HepG2 (cell line): ENCODE data around the gene EDC3. TPM values are rescaled to one million over a fixed set of nuclear protein-coding genes. Genes with fewer than 3 reads are reported as not detected.

Experiments used
- CAMTA2 ChIP-seq: sonication (generic); formaldehyde crosslinking; IDR thresholded peaks from 2 replicates; pipeline ENCODE4 v1.4.0; 2020; ENCODE audit warnings: mild to moderate bottlenecking, missing genetic modification reagents, borderline replicate concordance
- CREM ChIP-seq, 2 experiments: sonication (generic) in 1 of 2; formaldehyde crosslinking in 1 of 2; IDR thresholded peaks; 2 replicates each; pipeline versions ENCODE4 v1.4.0 to v1.6.1; 2016 to 2020; ENCODE audit warnings: antibody characterized with exemption in 1 of 2, mild to moderate bottlenecking in 1 of 2, missing genetic modification reagents in 1 of 2
- HCFC1 ChIP-seq: fragments of 150-350 bp; IDR thresholded peaks from 2 replicates; pipeline ENCODE4 v1.6.1; 2014; ENCODE audit warnings: low read depth, low read length
- MIER3 ChIP-seq: IDR thresholded peaks from 2 replicates; pipeline ENCODE4 v1.6.1; 2016; ENCODE audit warnings: missing compliant biosample characterization, borderline replicate concordance
- MXD4 ChIP-seq: IDR thresholded peaks from 2 replicates; pipeline ENCODE4 v1.6.1; 2016; ENCODE audit warnings: mild to moderate bottlenecking, missing biosample characterization, missing genetic modification reagents
- NRL ChIP-seq: sonication (generic); formaldehyde crosslinking; IDR thresholded peaks from 2 replicates; pipeline ENCODE4 v1.5.0; 2020; ENCODE audit warnings: missing genetic modification reagents, mild to moderate bottlenecking, moderate library complexity, borderline replicate concordance
- PRMT3 ChIP-seq: sonication (generic); formaldehyde crosslinking; IDR thresholded peaks from 2 replicates; pipeline ENCODE4 v1.8.1; 2022; ENCODE audit warnings: low read depth, mild to moderate bottlenecking, moderate library complexity, missing genetic modification reagents, borderline replicate concordance
- XBP1 ChIP-seq: sonication (generic); formaldehyde crosslinking; IDR thresholded peaks from 2 replicates; pipeline ENCODE4 v1.5.0; 2020; ENCODE audit warnings: missing genetic modification reagents
- polyA plus RNA-seq, 8 experiments: library from polyadenylated mRNA; depleted of rRNA in 3 of 8; stranded (reverse) in 7 of 8; unstranded in 1 of 8; fragments of >200 nt; fragmentation: Illumina TruSeq in 4 of 8; extraction: Trizol in 4 of 8; gene quantifications; 2 replicates each; pipeline versions ENCODE4 v1.2.1 to v1.2.3, GENCODE V29; 2011 to 2016; ENCODE audit warnings: low read depth in 4 of 8, missing spikeins in 1 of 8, mixed read lengths in 1 of 8; ENCODE audit not compliant: insufficient read depth in 1 of 8
- total RNA-seq, 5 experiments: library from RNA; depleted of rRNA; stranded (reverse); fragments of >200 nt; fragmentation: Illumina TruSeq; extraction: Trizol; gene quantifications; 2 replicates each; pipeline ENCODE4 v1.2.3, GENCODE V29; 2016; ENCODE audit warnings: low read depth in 1 of 5
- TF ChIP-seq, protein P1 (sequence below): sonication (generic); formaldehyde crosslinking; IDR thresholded peaks from 2 replicates; pipeline ENCODE4 v1.4.0; 2020; ENCODE audit warnings: mild to moderate bottlenecking, missing genetic modification reagents
- TF ChIP-seq, protein P2 (sequence below): sonication (generic); formaldehyde crosslinking; IDR thresholded peaks from 2 replicates; pipeline ENCODE4 v1.9.0; 2022; ENCODE audit warnings: missing genetic modification reagents, mild to moderate bottlenecking, borderline replicate concordance

The EDC3 gene
- total and polyA plus RNA-seq, 2 of the 13 experiments (the other 11 are each of a cell fraction or from before 2014, with no cell fraction given) = 17.4 to 32.0 TPM

DNA sequence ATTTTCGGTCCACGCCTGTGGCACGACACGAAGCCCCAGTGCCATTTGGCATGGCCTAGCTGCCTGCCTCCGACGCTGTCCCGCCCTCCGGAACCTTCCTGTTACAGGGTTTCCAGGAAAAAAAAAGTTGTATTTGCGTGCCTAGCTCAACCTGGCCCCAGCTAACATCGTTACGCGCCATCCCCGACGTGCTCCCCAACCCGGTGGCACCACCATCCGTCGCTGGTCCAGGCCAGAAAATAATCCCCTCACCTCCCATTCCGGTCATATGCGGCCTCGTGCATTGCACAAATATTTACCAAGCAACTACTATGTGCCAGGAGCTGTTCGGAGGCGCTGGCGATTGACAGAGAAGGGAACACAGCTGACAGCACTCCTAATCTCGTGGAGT, 30.9 kb upstream of the EDC3 start (continued):
- TF ChIP-seq, protein P1, sequence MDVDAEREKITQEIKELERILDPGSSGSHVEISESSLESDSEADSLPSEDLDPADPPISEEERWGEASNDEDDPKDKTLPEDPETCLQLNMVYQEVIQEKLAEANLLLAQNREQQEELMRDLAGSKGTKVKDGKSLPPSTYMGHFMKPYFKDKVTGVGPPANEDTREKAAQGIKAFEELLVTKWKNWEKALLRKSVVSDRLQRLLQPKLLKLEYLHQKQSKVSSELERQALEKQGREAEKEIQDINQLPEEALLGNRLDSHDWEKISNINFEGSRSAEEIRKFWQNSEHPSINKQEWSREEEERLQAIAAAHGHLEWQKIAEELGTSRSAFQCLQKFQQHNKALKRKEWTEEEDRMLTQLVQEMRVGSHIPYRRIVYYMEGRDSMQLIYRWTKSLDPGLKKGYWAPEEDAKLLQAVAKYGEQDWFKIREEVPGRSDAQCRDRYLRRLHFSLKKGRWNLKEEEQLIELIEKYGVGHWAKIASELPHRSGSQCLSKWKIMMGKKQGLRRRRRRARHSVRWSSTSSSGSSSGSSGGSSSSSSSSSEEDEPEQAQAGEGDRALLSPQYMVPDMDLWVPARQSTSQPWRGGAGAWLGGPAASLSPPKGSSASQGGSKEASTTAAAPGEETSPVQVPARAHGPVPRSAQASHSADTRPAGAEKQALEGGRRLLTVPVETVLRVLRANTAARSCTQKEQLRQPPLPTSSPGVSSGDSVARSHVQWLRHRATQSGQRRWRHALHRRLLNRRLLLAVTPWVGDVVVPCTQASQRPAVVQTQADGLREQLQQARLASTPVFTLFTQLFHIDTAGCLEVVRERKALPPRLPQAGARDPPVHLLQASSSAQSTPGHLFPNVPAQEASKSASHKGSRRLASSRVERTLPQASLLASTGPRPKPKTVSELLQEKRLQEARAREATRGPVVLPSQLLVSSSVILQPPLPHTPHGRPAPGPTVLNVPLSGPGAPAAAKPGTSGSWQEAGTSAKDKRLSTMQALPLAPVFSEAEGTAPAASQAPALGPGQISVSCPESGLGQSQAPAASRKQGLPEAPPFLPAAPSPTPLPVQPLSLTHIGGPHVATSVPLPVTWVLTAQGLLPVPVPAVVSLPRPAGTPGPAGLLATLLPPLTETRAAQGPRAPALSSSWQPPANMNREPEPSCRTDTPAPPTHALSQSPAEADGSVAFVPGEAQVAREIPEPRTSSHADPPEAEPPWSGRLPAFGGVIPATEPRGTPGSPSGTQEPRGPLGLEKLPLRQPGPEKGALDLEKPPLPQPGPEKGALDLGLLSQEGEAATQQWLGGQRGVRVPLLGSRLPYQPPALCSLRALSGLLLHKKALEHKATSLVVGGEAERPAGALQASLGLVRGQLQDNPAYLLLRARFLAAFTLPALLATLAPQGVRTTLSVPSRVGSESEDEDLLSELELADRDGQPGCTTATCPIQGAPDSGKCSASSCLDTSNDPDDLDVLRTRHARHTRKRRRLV (CRISPR knock-in tag) = no peak
- TF ChIP-seq HCFC1 (no peak), PRMT3 (no peak), CREM (IDR thresholded peaks at IDR 0.05) (no peak), CREM (CRISPR knock-in tag; IDR thresholded peaks at IDR 0.05) (no peak), CAMTA2 (no peak), NRL (CRISPR knock-in tag) (no peak), MXD4 (CRISPR knock-in tag) (no peak), XBP1 (CRISPR knock-in tag) (no peak), MIER3 (no peak)
- TF ChIP-seq, protein P2, sequence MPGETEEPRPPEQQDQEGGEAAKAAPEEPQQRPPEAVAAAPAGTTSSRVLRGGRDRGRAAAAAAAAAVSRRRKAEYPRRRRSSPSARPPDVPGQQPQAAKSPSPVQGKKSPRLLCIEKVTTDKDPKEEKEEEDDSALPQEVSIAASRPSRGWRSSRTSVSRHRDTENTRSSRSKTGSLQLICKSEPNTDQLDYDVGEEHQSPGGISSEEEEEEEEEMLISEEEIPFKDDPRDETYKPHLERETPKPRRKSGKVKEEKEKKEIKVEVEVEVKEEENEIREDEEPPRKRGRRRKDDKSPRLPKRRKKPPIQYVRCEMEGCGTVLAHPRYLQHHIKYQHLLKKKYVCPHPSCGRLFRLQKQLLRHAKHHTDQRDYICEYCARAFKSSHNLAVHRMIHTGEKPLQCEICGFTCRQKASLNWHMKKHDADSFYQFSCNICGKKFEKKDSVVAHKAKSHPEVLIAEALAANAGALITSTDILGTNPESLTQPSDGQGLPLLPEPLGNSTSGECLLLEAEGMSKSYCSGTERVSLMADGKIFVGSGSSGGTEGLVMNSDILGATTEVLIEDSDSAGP (CRISPR knock-in tag) = peak; percentile 94; the same call in 1 of the 2 replicates
- TF ChIP-seq, all 625 proteins: peak for 15
